DMS 273 (cell line): ENCODE data around the gene GUCY1A1.

ENCODE experiments used
- DNase-seq: peaks from one replicate; lab custom pipeline; 2025; ENCODE audit not compliant: unreplicated experiment; lab: John Stamatoyannopoulos, UW

GUCY1A1 gene

GRCh38 chr4:155773196-155773800 lies 106.7 kb downstream of the GUCY1A1 start:
- DNase-seq, result no peak

GRCh38 chr4:155774033-155774432 lies 107.4 kb downstream of the GUCY1A1 start:
- DNase-seq, result no peak

- no peak for DNase-seq
Observed at GRCh38 chr4:155777971-155778735, 111.5 kb downstream of the GUCY1A1 start.

- no peak for DNase-seq
Observed at GRCh38 chr4:155780775-155781174, 114.1 kb downstream of the GUCY1A1 start.

GRCh38 chr4:155781249-155781831 lies 114.7 kb downstream of the GUCY1A1 start:
- DNase-seq, result no peak
